MM.1S (cell line): Measurements from ENCODE around the gene RAB33A.

Experiments
- DNase-seq: peaks from one replicate; pipeline ENCODE4 v3.0.0-alpha.2; 2015
- H2AFZ ChIP-seq: fragments of 300-600 bp; sonication (generic); 2 replicates; pipeline ENCODE4 v1.6.0; 2016; ENCODE audit warnings: antibody characterized with exemption, low read length
- H3F3A ChIP-seq: fragments of 300-600 bp; sonication (generic); 2 replicates; pipeline ENCODE4 v1.6.1; 2016; ENCODE audit warnings: mild to moderate bottlenecking, antibody characterized with exemption, low read length, moderate library complexity, mixed read lengths; ENCODE audit not compliant: insufficient read depth
- H3K27ac ChIP-seq: fragments of 300-600 bp; sonication (generic); 2 replicates; pipeline ENCODE4 v1.5.1; 2016; ENCODE audit warnings: mild to moderate bottlenecking, low read length
- H3K27me3 ChIP-seq: fragments of 300-600 bp; sonication (generic); replicated peaks from 2 replicates; pipeline ENCODE4 v1.6.0; 2016; ENCODE audit warnings: low read length; ENCODE audit not compliant: insufficient read depth
- H3K36me3 ChIP-seq: fragments of 300-600 bp; sonication (generic); replicated peaks from 2 replicates; pipeline ENCODE4 v1.6.1; 2016; ENCODE audit warnings: mild to moderate bottlenecking, low read length, mixed read lengths; ENCODE audit not compliant: insufficient read depth
- H3K4me1 ChIP-seq: fragments of 300-600 bp; sonication (generic); 2 replicates; pipeline ENCODE4 v1.6.1; 2016; ENCODE audit warnings: low read length, mixed read lengths
- H3K4me2 ChIP-seq: fragments of 300-600 bp; sonication (generic); 2 replicates; pipeline ENCODE4 v1.6.0; 2016; ENCODE audit warnings: low read depth, low read length
- H3K4me3 ChIP-seq: fragments of 300-600 bp; sonication (generic); 2 replicates; pipeline ENCODE4 v1.5.1; 2016; ENCODE audit warnings: low read length, mixed read lengths
- H3K79me2 ChIP-seq: fragments of 300-600 bp; sonication (generic); 2 replicates; pipeline ENCODE4 v1.6.1; 2016; ENCODE audit warnings: mixed run types, low read length, mixed read lengths
- H3K9ac ChIP-seq: fragments of 300-600 bp; sonication (generic); 2 replicates; pipeline ENCODE4 v1.6.1; 2016; ENCODE audit warnings: low read length, mixed read lengths
- H3K9me2 ChIP-seq: fragments of 300-600 bp; sonication (generic); replicated peaks from 2 replicates; pipeline ENCODE4 v1.6.1; 2016; ENCODE audit warnings: mild to moderate bottlenecking, low read length, mixed read lengths; ENCODE audit not compliant: insufficient read depth
- H3K9me3 ChIP-seq: fragments of 300-600 bp; sonication (generic); replicated peaks from 2 replicates; pipeline ENCODE4 v1.6.1; 2016; ENCODE audit warnings: mild to moderate bottlenecking, low read length, mixed read lengths; ENCODE audit not compliant: insufficient read depth
- H4K20me1 ChIP-seq: fragments of 300-600 bp; sonication (generic); 2 replicates; pipeline ENCODE4 v1.6.1; 2016; ENCODE audit warnings: mild to moderate bottlenecking, low read length, moderate library complexity, mixed read lengths; ENCODE audit not compliant: insufficient read depth
- EZH2 ChIP-seq: fragments of 300-600 bp; sonication (generic); optimal IDR thresholded peaks from 2 replicates; pipeline ENCODE3; 2017; ENCODE audit warnings: low read depth, mild to moderate bottlenecking, antibody characterized with exemption, low read length, mixed read lengths
- EZH2phosphoT487 ChIP-seq: fragments of 300-600 bp; sonication (generic); IDR thresholded peaks from 2 replicates; pipeline ENCODE4 v1.6.1; 2018; ENCODE audit warnings: antibody characterized with exemption, low read length
- TF ChIP-seq, protein P1 (sequence below): fragments of 300-600 bp; sonication (generic); IDR thresholded peaks from 2 replicates; pipeline ENCODE4 v1.5.1; 2016; ENCODE audit warnings: antibody characterized with exemption, low read length, mixed read lengths

RAB33A gene

DNA sequence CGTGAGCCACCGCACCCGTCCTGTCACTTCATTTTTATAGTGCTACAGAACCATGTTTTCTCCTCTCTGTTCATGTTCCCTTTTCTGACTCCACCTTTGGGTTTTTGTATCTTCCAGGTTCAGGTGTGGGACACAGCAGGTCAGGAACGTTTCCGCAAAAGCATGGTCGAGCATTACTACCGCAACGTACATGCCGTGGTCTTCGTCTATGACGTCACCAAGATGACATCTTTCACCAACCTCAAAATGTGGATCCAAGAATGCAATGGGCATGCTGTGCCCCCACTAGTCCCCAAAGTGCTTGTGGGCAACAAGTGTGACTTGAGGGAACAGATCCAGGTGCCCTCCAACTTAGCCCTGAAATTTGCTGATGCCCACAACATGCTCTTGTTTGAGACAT, 12.4 kb downstream of the RAB33A start:
- H3K4me3 ChIP-seq = no peak overlapping the region
- no peaks in the 10 kb centered on the region for H4K20me1 ChIP-seq
- H3F3A ChIP-seq = no peaks in the 10 kb centered on the region
- H3K79me2 ChIP-seq = no peaks in the 10 kb centered on the region
- no peaks in the 10 kb centered on the region for H3K9me3 ChIP-seq
- H3K27ac ChIP-seq = no peak overlapping the region
- DNase-seq = no peak
- H2AFZ ChIP-seq = no peak overlapping the region
- no peaks in the 10 kb centered on the region for H3K36me3 ChIP-seq
- no peak for TF ChIP-seq EZH2phosphoT487
- no peaks in the 10 kb centered on the region for H3K27me3 ChIP-seq
- H3K9me2 ChIP-seq = no peaks in the 10 kb centered on the region
- no peaks in the 10 kb centered on the region for H3K4me1 ChIP-seq
- H3K9ac ChIP-seq = no peak overlapping the region
- no peak overlapping the region for H3K4me2 ChIP-seq

DNA sequence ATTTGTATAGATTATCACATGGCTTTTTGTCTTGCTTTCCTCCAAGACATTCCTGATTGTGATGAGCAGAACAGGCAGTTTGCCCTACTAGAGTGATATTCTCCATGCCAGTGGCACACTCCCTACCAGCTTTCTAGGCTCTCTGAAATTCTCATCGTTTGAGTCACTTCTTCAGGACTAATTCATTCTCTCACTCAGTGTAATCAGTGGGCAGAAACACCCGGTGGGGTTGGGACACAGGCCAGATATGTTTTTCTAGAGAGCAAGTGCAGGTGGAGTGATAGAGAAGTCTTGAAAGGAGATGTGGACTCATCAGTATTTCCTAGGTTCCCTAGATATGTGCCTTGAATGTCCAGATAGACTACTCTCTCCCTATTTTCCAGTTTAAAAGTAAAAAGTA, 13.1 kb downstream of the RAB33A start:
- TF ChIP-seq, protein P1, sequence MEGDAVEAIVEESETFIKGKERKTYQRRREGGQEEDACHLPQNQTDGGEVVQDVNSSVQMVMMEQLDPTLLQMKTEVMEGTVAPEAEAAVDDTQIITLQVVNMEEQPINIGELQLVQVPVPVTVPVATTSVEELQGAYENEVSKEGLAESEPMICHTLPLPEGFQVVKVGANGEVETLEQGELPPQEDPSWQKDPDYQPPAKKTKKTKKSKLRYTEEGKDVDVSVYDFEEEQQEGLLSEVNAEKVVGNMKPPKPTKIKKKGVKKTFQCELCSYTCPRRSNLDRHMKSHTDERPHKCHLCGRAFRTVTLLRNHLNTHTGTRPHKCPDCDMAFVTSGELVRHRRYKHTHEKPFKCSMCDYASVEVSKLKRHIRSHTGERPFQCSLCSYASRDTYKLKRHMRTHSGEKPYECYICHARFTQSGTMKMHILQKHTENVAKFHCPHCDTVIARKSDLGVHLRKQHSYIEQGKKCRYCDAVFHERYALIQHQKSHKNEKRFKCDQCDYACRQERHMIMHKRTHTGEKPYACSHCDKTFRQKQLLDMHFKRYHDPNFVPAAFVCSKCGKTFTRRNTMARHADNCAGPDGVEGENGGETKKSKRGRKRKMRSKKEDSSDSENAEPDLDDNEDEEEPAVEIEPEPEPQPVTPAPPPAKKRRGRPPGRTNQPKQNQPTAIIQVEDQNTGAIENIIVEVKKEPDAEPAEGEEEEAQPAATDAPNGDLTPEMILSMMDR = no peak
- no peak for TF ChIP-seq EZH2phosphoT487
- no peak for TF ChIP-seq EZH2
- no peak overlapping the region for H3K4me2 ChIP-seq

DNA sequence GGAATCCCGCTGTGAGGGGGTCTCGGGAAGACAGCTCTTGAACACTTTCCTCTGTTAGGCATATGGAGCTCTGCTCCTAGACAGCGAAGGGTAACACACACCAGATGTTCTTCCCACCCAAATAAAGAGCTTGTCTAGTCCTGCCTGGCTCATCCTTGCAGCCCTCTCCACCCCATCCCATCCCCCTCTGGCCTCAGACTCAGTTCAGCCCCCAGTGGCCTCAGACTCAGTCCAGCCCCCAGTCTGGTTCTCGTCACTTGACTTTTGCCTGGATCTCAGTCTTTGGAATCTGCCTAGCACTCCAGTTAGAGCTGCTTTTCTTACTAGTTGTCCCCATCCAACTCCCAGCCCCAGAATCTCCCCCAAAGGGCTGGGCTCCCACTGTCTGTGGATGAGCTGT, 14.9 kb downstream of the RAB33A start:
- Histone ChIP-seq H3K36me3 (no peaks in the 10 kb centered on the region), H4K20me1 (no peaks in the 10 kb centered on the region), H3K9ac (no peak overlapping the region), H3K4me3 (no peak overlapping the region), H3K4me1 (no peaks in the 10 kb centered on the region), H3F3A (no peaks in the 10 kb centered on the region), H3K27me3 (no peaks in the 10 kb centered on the region), H3K27ac (no peak overlapping the region), H3K9me2 (no peaks in the 10 kb centered on the region), H3K79me2 (no peaks in the 10 kb centered on the region), H3K9me3 (no peaks in the 10 kb centered on the region), H3K4me2 (no peak overlapping the region), H2AFZ (no peak overlapping the region)
- no peak for DNase-seq
- TF ChIP-seq, protein P1 = no peak
- TF ChIP-seq EZH2 (no peak), EZH2phosphoT487 (no peak)

More for the DNA sequence above, 13.1 kb downstream of the RAB33A start:
- Histone ChIP-seq H4K20me1 (no peaks in the 10 kb centered on the region), H3K36me3 (no peaks in the 10 kb centered on the region), H3F3A (no peaks in the 10 kb centered on the region), H3K9me2 (no peaks in the 10 kb centered on the region), H3K27ac (no peak overlapping the region), H3K4me3 (no peak overlapping the region), H2AFZ (no peak overlapping the region), H3K9me3 (no peaks in the 10 kb centered on the region), H3K27me3 (no peaks in the 10 kb centered on the region), H3K4me1 (no peaks in the 10 kb centered on the region), H3K79me2 (no peaks in the 10 kb centered on the region), H3K9ac (no peak overlapping the region)
- DNase-seq = no peak

DNA sequence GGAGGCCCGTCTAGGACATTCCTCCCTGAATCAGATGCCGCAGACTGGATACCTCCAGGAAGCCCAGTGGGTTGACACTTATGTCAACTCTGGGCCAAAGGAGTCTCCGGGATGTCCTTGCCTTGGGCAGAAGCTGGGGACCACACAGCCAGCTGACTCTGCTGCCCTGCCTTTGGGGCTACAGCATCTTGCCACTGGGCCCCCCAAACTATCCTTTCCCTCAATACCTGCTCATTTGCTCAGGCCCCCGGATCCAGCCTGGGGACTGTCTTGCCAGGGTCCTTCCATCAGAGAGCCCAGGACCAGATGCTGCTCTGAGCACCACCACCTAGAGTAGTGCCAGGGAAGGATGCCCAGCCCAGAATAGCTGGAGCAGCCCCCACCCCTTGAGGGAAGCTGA, 19.0 kb downstream of the RAB33A start:
- H3K79me2 ChIP-seq = no peaks in the 10 kb centered on the region
- no peak overlapping the region for H3K9ac ChIP-seq
- 0 out of 2 replicates have a peak, but pooled peaks cover 4% of the 10 kb centered on the region for H3K4me1 ChIP-seq
- no peak overlapping the region for H2AFZ ChIP-seq
- H3K9me2 ChIP-seq = no peaks in the 10 kb centered on the region
- H3K9me3 ChIP-seq = no peaks in the 10 kb centered on the region
- no peaks in the 10 kb centered on the region for H4K20me1 ChIP-seq
- H3K36me3 ChIP-seq = no peaks in the 10 kb centered on the region
- H3K4me3 ChIP-seq = no peak overlapping the region
- no peak overlapping the region for H3K4me2 ChIP-seq
- H3F3A ChIP-seq = no peaks in the 10 kb centered on the region
- no peak overlapping the region for H3K27ac ChIP-seq
- TF ChIP-seq, protein P1 = no peak
- TF ChIP-seq EZH2 = no peak
- TF ChIP-seq EZH2phosphoT487 = no peak
- DNase-seq = no peak
- no peaks in the 10 kb centered on the region for H3K27me3 ChIP-seq
